Aorta (tissue), 5 donors: ENCODE measurements around the gene ANK2. TPM values are rescaled to one million over a fixed set of nuclear protein-coding genes. Genes with fewer than 3 reads are reported as not detected.

ENCODE experiments used
- ATAC-seq: fragments of 200-7000 bp; cut with Tn5 transposase; one replicate; pipeline ENCODE4 v1.9.1; 2022; ENCODE audit warnings: moderate library complexity; ENCODE audit not compliant: low FRiP score
- DNase-seq, 2 donors: peaks; one replicate each; pipeline ENCODE4 v3.0.0-alpha.2; 2020
- H3K27ac ChIP-seq, 2 donors: one replicate each; pipeline ENCODE4 v1.5.1; 2013; ENCODE audit warnings: low read length in 2 of 2, mild to moderate bottlenecking in 2 of 2, moderate library complexity in 2 of 2, control low read depth in 1 of 2, inconsistent platforms in 1 of 2, low read depth in 1 of 2
- H3K27me3 ChIP-seq, 2 donors: one replicate each; pipeline ENCODE4 v1.6.1; 2013; ENCODE audit warnings: control low read depth in 1 of 2, low read length in 1 of 2, mild to moderate bottlenecking in 1 of 2, moderate library complexity in 1 of 2; ENCODE audit not compliant: insufficient read depth in 2 of 2, control insufficient read depth in 1 of 2
- H3K36me3 ChIP-seq, 2 donors: one replicate each; pipeline ENCODE4 v1.6.1; 2013; ENCODE audit warnings: control low read depth in 1 of 2, low read length in 1 of 2, mild to moderate bottlenecking in 1 of 2; ENCODE audit not compliant: insufficient read depth in 2 of 2, control insufficient read depth in 1 of 2
- H3K4me1 ChIP-seq, 2 donors: one replicate each; pipeline ENCODE4 v1.6.1; 2013; ENCODE audit warnings: low read length in 2 of 2, control low read depth in 1 of 2, mild to moderate bottlenecking in 1 of 2, moderate library complexity in 1 of 2; ENCODE audit not compliant: insufficient read depth in 2 of 2, control insufficient read depth in 1 of 2
- H3K4me3 ChIP-seq, 2 donors: one replicate each; pipeline ENCODE4 v1.5.1; 2013; ENCODE audit warnings: low read length in 2 of 2, control low read depth in 1 of 2, mild to moderate bottlenecking in 1 of 2
- H3K9me3 ChIP-seq: one replicate; pipeline ENCODE4 v1.6.1; 2013; ENCODE audit warnings: mild to moderate bottlenecking, low read length; ENCODE audit not compliant: control insufficient read depth
- WGBS, 2 donors: extraction: QIAGEN DNeasy Blood & Tissue Kit; methylation state at CpG; one replicate each; pipeline ENCODE4 v1.1.7; 2013; 5-methylcytosine and 5-hydroxymethylcytosine counted together
- intact Hi-C, 2 donors: fragments of 100-400 bp; cut with DNase I; formaldehyde crosslinking; loops; one replicate each; pipeline versions ENCODE4 v1.14.2 to v1.15.0; 2022
- polyA plus RNA-seq, 2 donors: library from polyadenylated mRNA; stranded (reverse); fragments of 200-250 nt; gene quantifications; one replicate each; pipeline ENCODE4 v1.2.3, GENCODE V29; 2013
- total RNA-seq, 2 donors: library from RNA; stranded (reverse); fragmentation: NEBNext Ultra II Directional; extraction: Animal tissue kit (Norgen Biotek cat#: 25700); gene quantifications; one replicate each; pipeline ENCODE4 v1.2.1, GENCODE V29; 2021
- donor health status: healthy with polysubstance abuse.
- donor health status: Bipolar disorder and iron deficiency.
- donor health status: DM: no; HTN: no; CAD: no.
- donor health status: DM: no; HTN: no; CAD: no.
- donor health status: DM: yes; HTN: yes; CAD: no.

The ANK2 gene
- total and polyA plus RNA-seq, 4 donors = 1.6 to 117 (median 36.6) TPM

DNA sequence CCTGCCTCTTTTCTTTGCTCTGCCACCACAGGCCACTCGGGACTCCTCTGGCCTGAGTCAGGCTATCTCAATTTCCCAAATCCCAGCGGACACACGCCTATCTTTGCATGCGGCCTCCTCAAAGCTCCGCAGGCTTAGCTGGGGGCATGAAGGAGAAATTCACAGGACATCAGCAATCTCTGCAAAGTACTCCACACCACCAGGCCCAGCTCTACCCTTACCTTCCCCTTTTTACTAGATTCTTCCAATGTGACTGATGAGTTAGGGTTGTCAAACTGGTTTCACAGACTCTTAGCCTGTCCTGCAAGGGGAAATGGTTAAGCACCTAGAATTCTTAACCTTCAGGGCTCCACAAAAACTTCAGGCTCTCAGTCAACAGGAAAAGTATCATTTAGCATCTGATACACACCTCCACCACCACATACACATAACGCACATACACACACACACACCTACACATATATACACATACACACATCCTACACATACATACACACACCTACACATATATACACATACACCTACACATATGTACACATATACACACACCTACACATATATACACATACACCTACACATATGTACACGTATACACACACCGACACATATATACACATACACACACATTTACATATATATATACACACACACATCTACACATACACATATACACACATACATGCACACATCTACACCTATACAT is 349.1 kb downstream of the ANK2 start:
- Histone ChIP-seq H3K4me1 (peaks cover 2 to 3% of the 10 kb centered on the region in 2 donors), H3K27ac (no peak overlapping the region), H3K27me3 (no peaks in the 10 kb centered on the region), H3K9me3 (no peaks in the 10 kb centered on the region), H3K36me3 (no peaks in the 10 kb centered on the region), H3K4me3 (no peak overlapping the region)
- intact Hi-C loops = loop anchor here (5.0 to 10.0 kb wide), 10 partner anchors 69 to 986 kb away; partner anchors contain the start of gene ARSJ (in 1 of the 2)
- WGBS, 2 donors = 82 to 95% methylated on average over 8 of the region's 8 CpGs
- DNase-seq (no peak), ATAC-seq (no peak)

DNA sequence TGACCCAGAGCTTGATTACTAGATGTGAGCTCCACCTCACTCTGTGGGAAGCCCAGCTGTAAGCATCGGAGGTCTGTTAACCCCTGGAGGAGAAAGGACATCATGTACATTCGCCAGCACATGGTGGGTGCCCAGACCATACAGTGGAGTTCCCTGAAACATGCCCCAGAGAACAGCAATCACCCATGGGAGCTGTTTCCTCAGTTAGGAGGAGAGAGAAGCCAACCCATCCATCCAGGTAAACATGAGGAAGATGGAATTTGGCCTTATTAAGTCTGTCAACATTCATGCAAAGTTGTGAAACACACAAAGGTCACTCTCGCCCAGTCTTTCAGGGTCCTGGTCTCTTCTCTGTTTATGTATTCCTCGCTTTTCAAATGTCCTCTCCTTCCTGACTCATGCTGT is 354.7 kb downstream of the ANK2 start:
- Histone ChIP-seq H3K27me3 (no peaks in the 10 kb centered on the region), H3K4me3 (no peak overlapping the region), H3K27ac (no peak overlapping the region), H3K9me3 (no peaks in the 10 kb centered on the region), H3K4me1 (peaks cover 0 to 4% of the 10 kb centered on the region in 2 donors), H3K36me3 (no peaks in the 10 kb centered on the region)
- WGBS, 2 donors = 91 to 94% methylated on average over 4 of the region's 4 CpGs
- DNase-seq = no peak
- intact Hi-C loops = no loop called here
- ATAC-seq = no peak

DNA sequence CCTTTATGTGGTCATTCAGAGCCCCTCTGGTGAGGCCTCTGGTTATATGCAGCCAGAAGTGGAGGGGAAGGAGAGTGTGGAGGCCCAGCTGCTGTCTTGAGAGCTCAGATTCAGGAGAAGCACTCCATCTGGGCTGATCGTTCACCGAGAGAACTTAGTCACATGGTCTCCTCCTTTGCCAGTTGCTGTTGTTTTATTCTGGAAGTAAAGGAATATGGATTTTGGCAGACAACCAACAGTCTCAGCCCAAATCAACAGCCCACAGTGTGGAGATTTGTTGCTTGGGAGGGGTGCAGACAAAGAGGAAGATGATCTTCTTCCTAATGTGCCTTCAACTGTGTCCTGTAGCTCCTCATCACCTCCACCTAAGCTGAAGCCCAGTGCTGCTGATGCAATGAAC is 355.4 kb downstream of the ANK2 start:
- Histone ChIP-seq H3K27ac (no peak overlapping the region), H3K27me3 (no peaks in the 10 kb centered on the region), H3K9me3 (no peaks in the 10 kb centered on the region), H3K4me1 (peaks cover 0 to 4% of the 10 kb centered on the region in 2 donors), H3K4me3 (no peak overlapping the region), H3K36me3 (no peaks in the 10 kb centered on the region)
- 1 to 7% methylated on average over 2 of the region's 2 CpGs for WGBS, 2 donors
- no peak for ATAC-seq
- no peak for DNase-seq
- intact Hi-C loops = no loop called here

GRCh38 chr4:113405874-113406722 is 356.6 kb downstream of the ANK2 start:
- ATAC-seq = no peak
- 94 to 95% methylated on average over 7 of the region's 7 CpGs for WGBS, 2 donors
- intact Hi-C loops = no loop called here
- DNase-seq = no peak
- peaks cover 0 to 4% of the 10 kb centered on the region in 2 donors for H3K4me1 ChIP-seq
- H3K27ac ChIP-seq = no peak overlapping the region
- no peaks in the 10 kb centered on the region for H3K9me3 ChIP-seq
- no peaks in the 10 kb centered on the region for H3K36me3 ChIP-seq
- no peaks in the 10 kb centered on the region for H3K27me3 ChIP-seq
- H3K4me3 ChIP-seq = no peak overlapping the region

DNA sequence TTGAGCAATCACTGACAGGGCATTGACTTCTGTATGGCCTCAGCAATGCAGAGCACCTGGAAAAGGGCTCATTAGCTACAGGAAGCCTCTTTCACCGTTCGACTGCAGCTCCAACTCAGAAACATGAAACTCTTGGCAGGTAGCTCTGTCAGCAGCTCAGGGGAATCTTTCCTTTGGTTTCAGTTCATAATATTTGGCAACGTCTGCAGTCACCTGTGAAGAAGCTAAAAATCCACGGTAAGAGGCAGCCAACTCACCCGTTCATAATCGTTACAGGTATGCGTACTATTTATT is 357.2 kb downstream of the ANK2 start:
- 91 to 92% methylated on average over 7 of the region's 7 CpGs for WGBS, 2 donors
- H3K27me3 ChIP-seq = no peaks in the 10 kb centered on the region
- peaks cover 0 to 4% of the 10 kb centered on the region in 2 donors for H3K4me1 ChIP-seq
- no peaks in the 10 kb centered on the region for H3K36me3 ChIP-seq
- no peaks in the 10 kb centered on the region for H3K9me3 ChIP-seq
- DNase-seq (no peak), ATAC-seq (no peak)
- intact Hi-C loops = no loop called here
- no peak overlapping the region for H3K4me3 ChIP-seq
- H3K27ac ChIP-seq = no peak overlapping the region

GRCh38 chr4:113407409-113407808 is 358.0 kb downstream of the ANK2 start:
- Histone ChIP-seq H3K9me3 (no peaks in the 10 kb centered on the region), H3K27me3 (no peaks in the 10 kb centered on the region), H3K4me1 (peaks cover 0 to 4% of the 10 kb centered on the region in 2 donors), H3K4me3 (no peak overlapping the region), H3K27ac (no peak overlapping the region), H3K36me3 (no peaks in the 10 kb centered on the region)
- WGBS, 2 donors = 87 to 93% methylated on average over 2 of the region's 2 CpGs
- intact Hi-C loops = no loop called here
- DNase-seq = no peak
- no peak for ATAC-seq

DNA sequence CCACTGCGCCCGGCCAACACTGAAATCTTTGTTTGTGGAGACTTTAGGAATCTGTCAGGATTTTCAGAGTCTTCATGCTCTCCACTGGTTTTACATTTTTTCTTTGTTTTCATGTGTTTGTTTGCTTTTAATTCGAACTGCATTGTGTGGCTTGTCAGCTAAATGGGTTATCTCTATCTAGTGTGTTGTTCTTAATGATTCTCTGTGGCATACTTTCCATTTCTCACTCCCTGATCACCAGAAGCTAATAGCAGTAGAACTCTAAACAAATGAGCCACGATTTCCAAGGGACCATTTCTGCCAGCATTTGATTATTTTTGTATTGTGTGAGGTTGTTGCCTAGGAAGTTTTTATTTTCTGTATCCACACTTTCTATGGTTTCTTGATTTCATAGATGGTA is 359.7 kb downstream of the ANK2 start:
- Histone ChIP-seq H3K36me3 (no peaks in the 10 kb centered on the region), H3K4me1 (peaks cover 0 to 4% of the 10 kb centered on the region in 2 donors), H3K27ac (no peak overlapping the region), H3K4me3 (no peak overlapping the region), H3K27me3 (no peaks in the 10 kb centered on the region), H3K9me3 (no peaks in the 10 kb centered on the region)
- ATAC-seq = no peak
- intact Hi-C loops = no loop called here
- WGBS, 2 donors = 38 to 56% methylated on average over 4 of the region's 4 CpGs
- DNase-seq = no peak

- no peak for ATAC-seq
- H3K36me3 ChIP-seq = no peaks in the 10 kb centered on the region
- H3K4me1 ChIP-seq = peaks cover 0 to 2% of the 10 kb centered on the region in 2 donors
- H3K9me3 ChIP-seq = no peaks in the 10 kb centered on the region
- H3K27me3 ChIP-seq = no peaks in the 10 kb centered on the region
- H3K4me3 ChIP-seq = no peak overlapping the region
- intact Hi-C loops = no loop called here
- no peak overlapping the region for H3K27ac ChIP-seq
- DNase-seq = no peak
Observed at GRCh38 chr4:113410686-113411085, 361.2 kb downstream of the ANK2 start.

- H3K4me1 ChIP-seq = peaks cover 0 to 2% of the 10 kb centered on the region in 2 donors
- H3K27ac ChIP-seq = no peak overlapping the region
- no peaks in the 10 kb centered on the region for H3K27me3 ChIP-seq
- ATAC-seq (peak; percentile 62), DNase-seq (peak in 1 of 2 donors; percentile 46)
- H3K36me3 ChIP-seq = no peaks in the 10 kb centered on the region
- intact Hi-C loops = no loop called here
- WGBS, 2 donors = 73 to 75% methylated on average over 4 of the region's 4 CpGs
- H3K9me3 ChIP-seq = no peaks in the 10 kb centered on the region
- H3K4me3 ChIP-seq = no peak overlapping the region
Observed at GRCh38 chr4:113411496-113411938, 362.1 kb downstream of the ANK2 start.
